ENCODE results near the gene CCDC3.
"Not testable (repeated sequence)": the region's sequence is repeated elsewhere in the genome, so short reads cannot be mapped to it uniquely, and the experiment has no call there.

The CCDC3 gene

DNA sequence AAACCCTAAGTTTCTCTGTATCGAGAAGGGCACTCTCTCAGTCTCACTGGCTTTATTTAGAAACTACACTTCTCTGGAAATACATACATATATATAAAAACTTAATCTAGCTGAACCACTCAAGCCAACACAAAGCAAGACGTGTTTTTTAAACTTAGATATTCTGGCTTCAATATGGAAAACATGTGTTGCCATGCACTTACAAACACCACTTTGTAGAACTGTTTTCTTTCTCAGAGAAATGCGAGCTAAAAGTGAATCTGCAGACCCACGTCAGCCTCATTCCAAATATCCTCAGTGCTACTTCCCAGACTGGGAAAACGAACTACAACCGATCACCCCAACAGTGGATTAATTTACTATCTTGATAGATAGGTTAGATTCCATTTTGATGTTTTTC lies 1.7 kb downstream of the CCDC3 start:
- DNase-seq, result no peak

GRCh38 chr10:12995425-12995861 lies 6.1 kb downstream of the CCDC3 start:
- DNase-seq, result no peak

GRCh38 chr10:12993595-12993994 lies 7.9 kb downstream of the CCDC3 start:
- no peak for DNase-seq

DNA sequence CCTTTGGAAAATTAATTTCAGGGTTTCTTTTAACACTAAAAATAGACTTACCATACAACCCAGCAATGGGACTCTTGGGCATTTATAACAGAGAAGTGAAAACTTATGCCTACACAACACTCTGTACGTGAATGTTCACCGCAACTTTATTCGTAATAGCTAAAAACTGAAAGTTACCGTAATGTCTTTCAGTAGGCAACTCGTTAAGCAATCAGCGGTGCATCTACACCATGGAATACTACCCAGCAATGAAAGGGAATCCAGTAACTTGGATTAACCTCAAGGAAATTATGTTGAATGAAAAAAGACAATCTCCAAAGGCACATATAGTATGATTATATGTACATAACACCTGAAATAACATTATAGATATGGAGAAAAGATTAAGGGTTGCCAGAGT lies 16.2 kb downstream of the CCDC3 start:
- DNase-seq, result no peak

GRCh38 chr10:12984165-12984747 lies 17.3 kb downstream of the CCDC3 start:
- no peak for DNase-seq

DNA sequence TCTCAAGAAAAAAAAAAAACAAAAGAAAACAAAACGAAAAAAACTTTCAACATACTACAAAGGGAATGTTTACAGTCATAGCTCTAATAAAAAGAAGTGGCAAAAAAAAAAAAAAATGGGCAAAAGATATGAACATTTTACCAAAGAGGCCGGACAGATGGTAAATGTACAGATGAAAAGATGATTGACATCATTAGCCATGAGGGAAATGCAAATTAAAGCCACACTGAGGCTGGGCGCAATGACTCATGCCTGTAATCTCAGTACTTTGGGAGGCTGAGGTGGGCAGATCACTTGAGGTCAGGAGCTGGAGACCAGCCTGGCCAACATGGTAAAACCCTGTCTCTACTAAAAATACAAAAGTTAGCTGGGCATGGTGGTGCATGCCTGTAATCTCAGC lies 17.9 kb downstream of the CCDC3 start:
- DNase-seq, result not testable (repeated sequence)

- peak; percentile 3 for DNase-seq
Observed at GRCh38 chr10:12981570-12981969, 19.9 kb downstream of the CCDC3 start.

GRCh38 chr10:12980713-12981306 lies 20.7 kb downstream of the CCDC3 start:
- DNase-seq, result no peak

GRCh38 chr10:12980102-12980661 lies 21.3 kb downstream of the CCDC3 start:
- no peak for DNase-seq

- DNase-seq, result no peak
Observed at GRCh38 chr10:12978891-12979290, 22.6 kb downstream of the CCDC3 start.

DNA sequence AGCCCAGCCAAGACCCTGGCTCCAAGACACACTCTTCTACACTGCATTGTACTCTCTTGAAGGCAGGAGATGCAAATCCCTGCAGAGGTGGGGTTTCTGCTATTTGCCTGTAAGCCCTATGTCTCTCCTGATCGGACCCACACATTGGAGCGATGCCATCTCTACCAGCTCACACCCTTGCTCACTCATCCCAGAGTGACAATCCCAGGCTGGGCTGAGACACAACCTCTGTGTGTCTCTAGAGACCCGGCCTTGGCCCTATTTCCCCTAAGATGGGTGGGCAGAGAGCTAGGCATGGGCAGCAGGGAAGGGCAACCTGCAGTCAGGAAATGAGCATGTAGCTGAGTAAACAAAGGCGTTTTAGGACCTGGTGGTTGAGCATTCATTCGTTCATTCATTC lies 25.6 kb downstream of the CCDC3 start:
- DNase-seq, result no peak

DNA sequence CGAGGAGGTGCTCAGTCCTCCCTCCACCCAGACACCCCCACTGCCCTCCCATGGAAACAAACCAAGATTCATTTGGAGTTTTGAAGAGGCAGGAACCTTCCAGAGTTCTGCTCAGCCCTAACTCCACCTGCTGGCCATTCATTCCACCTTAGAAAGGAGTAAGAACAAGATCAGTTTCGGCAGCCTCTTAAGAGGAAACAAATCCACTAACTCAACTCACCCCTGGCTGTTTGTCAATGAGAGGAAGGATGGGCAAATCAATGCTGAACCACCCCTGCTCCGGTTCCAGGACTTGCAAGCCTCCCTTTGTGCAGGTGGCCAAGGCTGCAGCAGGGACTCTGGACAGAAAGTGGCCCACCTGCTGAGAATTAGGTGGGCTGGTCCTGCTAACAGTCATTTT lies 26.2 kb downstream of the CCDC3 start:
- DNase-seq, result no peak

DNA sequence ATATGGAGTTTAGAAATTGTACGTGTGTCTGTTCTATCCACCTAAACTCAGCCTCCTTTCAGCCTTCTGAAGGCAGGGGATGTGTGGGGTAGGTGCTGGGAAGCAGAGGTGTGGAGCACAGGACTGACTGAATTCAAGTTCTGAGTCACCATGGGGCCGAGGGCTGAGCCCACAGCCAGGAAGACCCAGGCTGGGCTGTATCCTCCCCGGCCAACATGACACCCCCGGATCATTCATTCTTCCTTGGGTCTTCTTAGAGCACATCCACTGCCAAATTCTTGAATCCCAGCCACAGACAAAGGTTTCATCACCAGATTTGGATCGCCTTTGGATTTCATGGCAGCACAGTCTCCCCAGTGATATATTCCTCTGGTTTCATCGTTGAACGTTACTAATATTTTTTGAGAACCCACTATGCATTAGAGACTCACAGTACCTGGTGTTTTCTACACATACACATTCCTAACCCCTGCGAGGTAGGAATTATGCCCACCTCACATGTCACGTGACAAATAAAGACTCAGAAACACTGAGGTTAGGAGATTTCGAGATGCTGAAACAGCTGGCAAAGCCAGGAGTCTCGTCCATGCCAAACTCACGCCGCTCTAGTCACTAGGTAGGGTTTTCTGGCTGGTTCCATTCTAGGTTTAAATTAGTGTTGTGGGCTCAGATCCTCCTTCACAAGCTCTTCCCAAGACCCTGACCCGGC lies 26.9 kb downstream of the CCDC3 start:
- no peak for DNase-seq

DNA sequence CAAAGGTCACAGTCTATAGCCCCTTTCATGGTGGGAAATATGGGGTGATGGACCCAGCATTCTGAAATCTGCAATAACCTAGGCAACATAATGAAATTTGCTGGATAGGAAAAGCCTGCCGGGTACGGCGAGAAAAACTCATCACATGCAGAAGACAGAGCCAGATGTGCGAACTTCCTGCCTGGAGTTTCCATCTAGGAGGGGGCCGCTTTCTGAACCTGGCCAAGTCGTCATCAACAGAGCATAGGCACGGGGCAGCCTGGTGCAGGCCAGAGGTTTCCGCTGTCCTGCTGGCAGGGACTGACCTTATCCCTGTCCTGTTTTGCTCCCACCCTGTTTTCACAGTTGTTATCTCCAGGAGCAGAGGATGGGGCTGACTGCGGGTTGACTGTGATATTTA lies 27.4 kb downstream of the CCDC3 start:
- no peak for DNase-seq

DNA sequence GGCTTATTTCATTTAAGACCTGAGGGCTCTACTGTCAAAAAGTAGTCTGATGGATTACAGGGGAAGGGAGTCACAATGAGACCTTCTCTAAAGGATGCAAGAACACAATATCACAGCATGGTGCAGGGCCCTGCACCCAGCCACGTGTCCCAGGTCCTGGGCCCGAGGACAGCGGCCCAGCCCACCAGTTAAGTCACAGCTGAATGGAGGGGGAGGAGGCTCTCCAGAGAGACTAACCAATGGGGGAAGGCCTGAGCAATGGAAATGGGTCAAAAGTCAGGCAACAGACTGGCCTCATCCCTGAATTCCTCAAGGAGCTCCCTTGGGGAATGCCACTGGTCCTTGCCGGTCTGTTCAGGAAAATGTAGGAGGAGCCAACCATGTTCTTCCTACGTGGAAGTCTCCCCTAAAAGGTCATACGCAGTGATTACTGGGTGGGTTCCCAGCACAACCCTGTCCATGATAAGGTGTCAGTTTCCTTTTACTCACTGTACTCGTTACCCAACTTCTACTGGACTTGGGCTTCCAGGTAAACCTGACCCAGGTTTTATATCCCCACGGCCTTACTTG lies 28.3 kb downstream of the CCDC3 start:
- DNase-seq, result no peak

DNA sequence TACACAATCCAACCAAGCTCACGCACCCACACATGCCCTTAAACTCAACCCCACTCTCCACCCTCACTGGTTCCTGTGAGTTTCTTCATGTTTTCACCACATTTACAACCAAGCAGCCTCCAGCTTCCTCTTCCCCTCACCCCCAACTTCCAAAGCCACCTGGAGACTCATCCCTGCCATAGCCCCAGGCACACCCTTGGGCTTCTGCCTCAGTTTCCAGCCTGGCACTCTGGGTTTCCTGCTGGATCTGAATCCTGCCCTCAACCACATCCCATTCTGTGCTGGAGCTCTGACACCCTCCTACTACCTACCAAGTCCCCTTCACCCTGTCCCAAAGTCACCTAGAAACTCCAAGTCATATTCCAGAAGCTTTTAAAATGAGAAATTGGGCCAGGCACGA lies 29.4 kb downstream of the CCDC3 start:
- no peak for DNase-seq

DNA sequence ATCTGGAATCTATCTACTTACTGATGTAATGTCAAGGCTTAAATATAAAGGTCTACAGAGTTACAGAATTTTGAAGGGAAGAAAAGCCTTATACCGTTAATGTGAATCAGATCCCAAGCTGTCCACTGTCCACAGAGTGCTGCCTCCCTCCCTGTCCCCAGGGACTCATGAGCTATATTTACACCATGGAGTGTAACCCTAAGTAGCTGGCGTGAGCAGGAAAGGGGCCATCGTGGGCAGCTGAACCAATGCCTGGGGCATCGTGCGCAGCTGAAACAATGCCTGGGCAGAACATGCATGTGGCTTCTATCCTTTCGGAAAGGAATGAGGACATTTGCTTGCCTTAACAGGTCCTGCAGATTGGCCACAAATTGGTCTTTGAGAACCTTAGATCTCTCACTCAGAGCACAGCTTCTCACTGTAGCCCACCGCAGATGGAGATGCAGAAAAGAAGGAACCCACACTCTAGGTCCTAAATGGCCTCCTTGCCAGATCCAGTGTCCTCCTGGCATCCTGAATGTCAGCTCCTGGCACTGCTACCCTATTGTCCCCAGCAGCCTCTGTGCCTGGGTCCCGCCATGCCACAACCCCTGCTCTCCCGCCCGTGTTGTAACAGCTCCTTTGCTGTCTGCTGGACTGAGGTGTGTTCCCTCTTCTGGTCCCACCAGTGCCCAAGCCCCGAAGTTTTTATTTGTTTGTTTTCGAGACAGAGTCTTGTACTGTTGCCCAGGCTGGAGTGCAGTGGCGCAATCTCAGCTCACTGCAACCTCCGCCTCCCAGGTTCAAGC lies 30.3 kb downstream of the CCDC3 start:
- DNase-seq, result no peak

GRCh38 chr10:12969951-12970350 lies 31.6 kb downstream of the CCDC3 start:
- DNase-seq, result no peak

DNA sequence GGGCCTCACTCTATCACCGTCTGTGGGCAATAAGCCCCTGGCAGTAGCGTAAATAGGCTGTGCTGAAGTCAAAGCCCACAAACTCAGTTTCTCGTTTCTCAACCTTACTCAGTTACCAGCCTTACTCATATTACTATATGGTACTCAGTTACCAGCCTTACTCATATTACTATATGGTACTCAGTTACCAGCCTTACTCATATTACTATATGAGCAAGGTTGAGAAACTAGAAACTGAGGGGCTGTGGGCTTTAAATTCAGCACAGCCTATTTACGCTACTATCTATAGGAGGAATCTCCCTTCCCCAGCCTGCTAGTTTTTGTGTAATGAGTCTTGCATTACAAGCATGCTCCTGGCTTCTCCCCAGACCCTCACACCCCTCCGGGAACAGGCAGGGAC lies 35.4 kb downstream of the CCDC3 start:
- DNase-seq, result no peak

- no peak for DNase-seq
Observed at GRCh38 chr10:12965571-12965970, 35.9 kb downstream of the CCDC3 start.

- no peak for DNase-seq
Observed at GRCh38 chr10:12962556-12962955, 39.0 kb downstream of the CCDC3 start.

GRCh38 chr10:12961416-12962205 lies 39.9 kb downstream of the CCDC3 start:
- no peak for DNase-seq

Measured in suppressor macrophage treated with lipopolysaccharide for 4 hours (primary cell).